HG03095 (cell line): Measurements from ENCODE around the gene PDGFRA.

Experiments
- ATAC-seq: cut with Tn5 transposase; IDR thresholded peaks from one replicate; pipeline ENCODE4 v1.9.1; 2021; ENCODE audit warnings: moderate library complexity; ENCODE audit not compliant: unreplicated experiment

Gene PDGFRA

GRCh38 chr4:54228961-54229501, at the start of gene PDGFRA:
TSS of gene PDGFRA (plus strand) at chr4:54229293. CDS start at chr4:54258769, 29,476 bp downstream.
- ATAC-seq = no peak

- ATAC-seq = no peak
Measured at GRCh38 chr4:54184581-54184980, 44.5 kb upstream of the PDGFRA start.

GRCh38 chr4:54185044-54185780, 43.9 kb upstream of the PDGFRA start:
- no peak for ATAC-seq

DNA sequence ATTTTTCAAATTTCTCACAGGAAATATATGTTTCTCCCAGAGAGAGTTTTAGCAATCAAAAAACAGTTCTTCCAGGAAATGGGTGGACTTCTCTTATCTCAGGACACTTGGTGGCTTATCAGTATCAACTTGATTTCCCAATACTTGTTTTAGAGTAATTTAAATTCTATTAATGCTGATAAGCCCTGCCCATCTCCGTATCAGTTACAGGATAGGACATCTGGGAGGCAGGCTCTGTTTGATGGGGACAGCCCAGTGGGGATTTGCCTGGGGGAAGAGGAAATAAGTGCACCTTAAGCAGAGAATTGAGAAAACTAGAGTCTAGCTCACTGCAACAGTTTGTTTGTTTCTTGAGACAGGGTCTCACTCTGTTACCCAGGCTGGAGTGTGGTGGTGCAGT, 43.2 kb upstream of the PDGFRA start:
- no peak for ATAC-seq

DNA sequence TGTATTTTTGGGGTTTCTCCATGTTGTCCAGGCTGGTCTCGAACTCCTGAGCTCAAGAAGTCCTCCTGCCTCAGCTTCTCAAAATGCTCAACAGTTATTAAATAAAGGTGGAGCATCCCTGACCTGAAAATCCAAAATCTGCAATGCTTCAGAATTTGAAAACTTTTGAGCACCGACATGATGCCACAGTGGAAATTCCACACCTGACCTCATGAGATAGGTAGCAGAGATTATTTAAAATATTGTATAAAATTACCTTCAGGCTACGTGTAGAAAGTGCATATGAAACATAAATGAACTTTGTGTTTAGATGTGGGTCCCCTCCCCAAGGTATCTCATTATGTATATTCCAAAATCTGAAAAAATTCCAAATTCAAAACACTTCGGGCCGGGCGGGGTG, 42.7 kb upstream of the PDGFRA start:
- ATAC-seq = no peak

DNA sequence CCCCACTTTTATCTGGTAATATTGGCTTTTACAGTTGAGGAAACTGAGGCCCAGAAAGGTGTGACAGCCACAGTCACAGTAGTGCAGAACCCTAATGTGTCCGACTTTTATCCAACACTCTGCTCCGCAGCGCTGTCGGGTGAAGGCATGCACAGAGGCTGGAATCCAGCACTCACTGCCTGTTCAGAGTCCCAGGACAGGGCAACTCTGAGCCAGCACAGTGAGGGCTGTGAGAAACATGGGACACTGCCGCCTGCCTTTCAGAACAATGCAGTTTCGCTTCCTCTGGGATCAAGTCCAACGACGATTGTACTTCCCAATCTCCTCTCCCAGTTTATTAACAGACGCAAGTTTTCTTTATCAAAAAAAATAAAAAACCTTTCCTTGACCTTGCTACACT, 41.9 kb upstream of the PDGFRA start:
- no peak for ATAC-seq

- ATAC-seq = no peak
Measured at GRCh38 chr4:54189140-54189539, 40.0 kb upstream of the PDGFRA start.

DNA sequence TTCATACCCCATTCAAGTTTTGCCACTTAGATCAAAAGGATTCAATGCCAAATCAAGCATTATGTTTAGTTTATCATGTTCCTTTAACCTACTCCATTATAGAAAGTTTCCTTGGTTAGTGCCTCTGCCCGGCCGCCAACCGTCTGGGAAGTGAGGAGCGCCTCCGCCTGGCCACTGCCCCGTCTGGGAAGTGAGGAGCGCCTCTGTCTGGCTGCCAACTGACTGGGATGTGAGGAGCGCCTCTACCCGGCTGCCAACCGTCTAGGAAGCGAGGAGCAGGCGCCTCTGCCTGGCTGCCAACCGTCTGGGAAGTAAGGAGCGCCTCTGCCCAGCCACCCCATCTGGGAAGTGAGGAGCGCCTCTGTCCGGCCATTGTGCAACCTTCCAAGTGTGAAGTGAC, 36.3 kb upstream of the PDGFRA start:
- no peak for ATAC-seq

DNA sequence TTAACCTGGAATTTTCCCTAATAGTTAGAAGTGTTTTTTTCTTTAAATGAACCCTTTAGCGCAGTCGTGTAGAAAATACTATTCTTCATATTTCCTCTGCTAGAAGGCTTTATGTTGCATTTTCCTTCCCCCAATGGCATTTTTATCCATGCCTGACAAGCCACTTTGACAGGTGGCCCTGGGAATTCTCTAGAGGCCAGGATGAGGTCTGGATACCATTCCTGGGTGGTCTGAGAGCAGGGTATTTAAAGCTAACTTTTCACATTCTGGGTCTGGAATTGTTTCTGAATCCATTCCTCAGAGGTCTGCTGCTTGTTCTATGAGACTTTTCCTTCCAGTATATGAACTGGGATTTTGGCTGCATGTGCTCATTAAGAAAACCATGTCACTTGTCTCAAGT, 31.2 kb upstream of the PDGFRA start:
- ATAC-seq = no peak

- ATAC-seq = no peak
Measured at GRCh38 chr4:54199919-54200318, 29.2 kb upstream of the PDGFRA start.

DNA sequence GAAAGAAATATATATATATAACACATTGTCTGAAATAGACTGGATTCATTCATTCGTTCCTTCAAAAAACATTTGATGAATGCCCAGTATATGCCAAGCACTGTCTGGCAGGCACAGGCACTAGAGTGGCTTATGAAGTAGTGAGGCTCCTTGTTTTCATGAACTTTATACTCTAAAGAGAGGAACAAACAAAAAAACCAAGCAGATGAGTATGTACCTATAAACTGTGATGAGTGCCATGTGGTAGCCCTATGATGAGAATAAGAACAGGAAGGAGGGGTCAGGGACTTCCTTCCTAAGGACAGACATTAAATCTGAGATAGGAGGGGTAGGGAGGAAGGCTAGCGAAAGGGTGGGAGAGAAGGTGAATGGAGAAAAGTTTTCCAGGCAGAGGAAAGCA, 19.5 kb upstream of the PDGFRA start:
- no peak for ATAC-seq

GRCh38 chr4:54213001-54213400, 16.1 kb upstream of the PDGFRA start:
- no peak for ATAC-seq

GRCh38 chr4:54213761-54214160, 15.3 kb upstream of the PDGFRA start:
- ATAC-seq = no peak

GRCh38 chr4:54215379-54216077, 13.6 kb upstream of the PDGFRA start:
- ATAC-seq = no peak

- ATAC-seq = peak; percentile 60
Measured at GRCh38 chr4:54217642-54218495, 11.2 kb upstream of the PDGFRA start.

GRCh38 chr4:54218736-54219135, 10.4 kb upstream of the PDGFRA start:
- no peak for ATAC-seq

GRCh38 chr4:54224996-54225597, 4.0 kb upstream of the PDGFRA start:
- no peak for ATAC-seq

- ATAC-seq = no peak
Measured at GRCh38 chr4:54225598-54226403, 3.3 kb upstream of the PDGFRA start.

DNA sequence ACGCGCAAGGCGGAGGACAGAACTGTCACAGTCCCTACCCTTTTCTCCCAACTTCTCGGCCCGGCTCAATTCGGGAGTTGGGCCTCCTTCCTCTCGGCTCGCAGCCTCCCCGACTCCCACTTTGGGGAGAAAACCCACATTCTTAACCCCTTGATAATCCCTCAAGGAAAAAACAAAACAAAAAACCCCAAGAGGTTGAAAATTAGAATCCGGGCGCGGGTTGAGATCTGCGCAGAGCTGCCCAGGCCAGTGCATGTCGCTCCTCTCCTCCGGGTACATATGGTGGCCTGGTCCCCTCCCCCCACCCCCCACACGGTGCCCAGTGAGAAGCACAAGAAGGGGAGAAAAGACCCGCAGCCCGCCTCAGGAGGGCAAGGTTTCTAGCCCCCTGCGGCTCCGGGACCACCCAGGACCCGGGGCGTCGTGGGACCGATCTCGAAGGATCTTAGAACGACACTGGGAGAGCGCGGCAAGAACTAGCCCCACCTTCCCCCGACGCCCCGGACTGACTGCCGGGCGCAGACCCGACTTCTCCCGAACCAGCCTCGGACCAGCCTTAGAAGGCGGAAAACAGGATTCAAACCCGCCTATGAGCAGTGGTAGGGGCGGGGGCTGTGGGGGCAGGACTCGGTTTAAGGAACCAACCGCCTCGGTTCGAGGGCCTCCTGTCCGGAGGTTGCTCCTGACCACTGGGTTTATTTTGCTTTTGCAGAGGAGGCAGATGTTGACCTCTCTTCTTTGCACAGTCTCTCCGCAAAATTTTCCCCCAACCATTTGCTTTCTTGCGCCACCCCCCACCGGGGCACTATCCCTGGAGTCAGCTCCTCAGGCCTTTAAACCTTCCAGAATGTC, 2.5 kb upstream of the PDGFRA start:
- no peak for ATAC-seq
